C4-2B (cell line): ENCODE data around the gene ATP6V1E1.
"Not testable (repeated sequence)": the region's sequence is repeated elsewhere in the genome, so short reads cannot be mapped to it uniquely, and the experiment has no call there.

Experiments used
- H3K27ac ChIP-seq: fragments of 450-650 bp; 2 replicates; pipeline ENCODE4 v1.5.1; 2017
- CTCF ChIP-seq: fragments of 450-650 bp; conservative IDR thresholded peaks from 2 replicates; pipeline ENCODE4 v1.5.1; 2017; ENCODE audit warnings: mild to moderate bottlenecking
- ZFX ChIP-seq: fragments of 450-650 bp; IDR thresholded peaks from 2 replicates; pipeline ENCODE4 v1.6.1; 2017

ATP6V1E1 gene

GRCh38 chr22:17664414-17665055 lies 36.0 kb upstream of the ATP6V1E1 start:
- TF ChIP-seq ZFX (no peak), CTCF (no peak)
- H3K27ac ChIP-seq, result no peak overlapping the region

- H3K27ac ChIP-seq, result no peak overlapping the region
- TF ChIP-seq ZFX (no peak), CTCF (no peak)
Observed at GRCh38 chr22:17656870-17657395, 28.4 kb upstream of the ATP6V1E1 start.

GRCh38 chr22:17655289-17655688 lies 26.7 kb upstream of the ATP6V1E1 start:
- H3K27ac ChIP-seq, result no peak overlapping the region
- no peak for TF ChIP-seq ZFX
- TF ChIP-seq CTCF, result no peak

- TF ChIP-seq CTCF (no peak), ZFX (no peak)
- no peak overlapping the region for H3K27ac ChIP-seq
Observed at GRCh38 chr22:17648569-17648968, 20.0 kb upstream of the ATP6V1E1 start.

- no peak for TF ChIP-seq CTCF
- no peak for TF ChIP-seq ZFX
- peak overlapping the region; percentile 62 for H3K27ac ChIP-seq
Observed at GRCh38 chr22:17647991-17648390, 19.4 kb upstream of the ATP6V1E1 start.

- H3K27ac ChIP-seq, result peak overlapping the region; percentile 62
- TF ChIP-seq ZFX, result no peak
- no peak for TF ChIP-seq CTCF
Observed at GRCh38 chr22:17647452-17647851, 18.9 kb upstream of the ATP6V1E1 start.

GRCh38 chr22:17642357-17642756 lies 13.8 kb upstream of the ATP6V1E1 start:
- not testable (repeated sequence) for H3K27ac ChIP-seq

- H3K27ac ChIP-seq, result no peak overlapping the region
- TF ChIP-seq CTCF, result no peak
Observed at GRCh38 chr22:17641269-17641668, 12.7 kb upstream of the ATP6V1E1 start.
